ENCODE measurements around the gene UTF1.
"Not testable (repeated sequence)": the region's sequence is repeated elsewhere in the genome, so short reads cannot be mapped to it uniquely, and the experiment has no call there.

Gene UTF1

DNA sequence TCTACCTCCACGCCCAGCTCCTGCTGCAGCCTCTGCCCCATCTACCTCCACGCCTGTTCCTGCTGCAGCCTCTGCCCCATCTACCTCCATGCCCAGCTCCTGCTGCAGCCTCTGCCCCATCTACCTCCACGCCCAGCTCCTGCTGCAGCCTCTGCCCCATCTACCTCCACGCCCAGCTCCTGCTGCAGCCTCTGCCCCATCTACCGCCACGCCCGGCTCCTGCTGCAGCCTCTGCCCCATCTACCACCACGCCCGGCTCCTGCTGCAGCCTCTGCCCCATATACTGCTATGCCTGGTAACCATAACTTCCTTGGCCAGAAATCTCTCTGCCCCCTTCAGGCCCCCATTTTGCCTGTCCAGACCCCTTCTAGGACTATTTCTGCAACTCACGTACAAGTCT lies 35.0 kb downstream of the UTF1 start:
- not testable (repeated sequence) for DNase-seq (ENCODE audit: low read depth)

DNA sequence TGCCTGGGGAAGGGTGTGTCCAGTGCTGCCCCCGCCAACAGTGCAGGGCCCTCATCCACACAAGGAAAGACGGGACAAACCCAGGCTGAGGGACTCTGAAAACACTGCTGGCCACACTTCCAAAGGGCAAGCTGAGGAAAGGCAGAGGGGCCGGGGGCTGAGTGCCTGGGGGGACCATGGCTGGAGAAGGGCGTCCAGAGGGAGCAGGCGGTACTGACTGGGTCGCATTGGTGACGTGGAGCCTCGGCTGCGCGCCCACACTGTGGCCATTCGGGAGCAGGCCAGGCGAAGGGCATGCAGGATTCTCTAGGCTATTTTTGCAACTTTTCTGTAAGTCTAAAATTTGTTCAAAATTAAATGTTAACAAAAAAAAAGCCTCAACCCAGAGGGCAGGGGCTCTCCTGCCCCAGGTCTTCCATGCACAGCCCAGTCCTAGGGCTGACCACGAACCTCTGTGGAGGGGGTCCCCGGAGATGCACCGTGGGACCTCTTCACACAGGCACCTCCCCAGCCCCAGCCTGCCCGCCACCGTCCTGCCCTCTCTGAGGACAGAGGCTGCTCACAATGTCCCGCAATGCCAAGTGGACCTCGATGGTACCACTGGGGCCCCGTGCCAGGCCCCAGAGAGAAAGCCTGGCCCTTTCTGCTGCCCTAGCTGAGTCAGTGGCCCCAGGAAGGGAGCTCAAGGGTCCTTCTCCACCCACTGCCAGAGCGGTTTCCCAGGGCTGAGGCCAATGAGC lies 36.2 kb downstream of the UTF1 start:
- no peak for DNase-seq (ENCODE audit: low read depth)

DNA sequence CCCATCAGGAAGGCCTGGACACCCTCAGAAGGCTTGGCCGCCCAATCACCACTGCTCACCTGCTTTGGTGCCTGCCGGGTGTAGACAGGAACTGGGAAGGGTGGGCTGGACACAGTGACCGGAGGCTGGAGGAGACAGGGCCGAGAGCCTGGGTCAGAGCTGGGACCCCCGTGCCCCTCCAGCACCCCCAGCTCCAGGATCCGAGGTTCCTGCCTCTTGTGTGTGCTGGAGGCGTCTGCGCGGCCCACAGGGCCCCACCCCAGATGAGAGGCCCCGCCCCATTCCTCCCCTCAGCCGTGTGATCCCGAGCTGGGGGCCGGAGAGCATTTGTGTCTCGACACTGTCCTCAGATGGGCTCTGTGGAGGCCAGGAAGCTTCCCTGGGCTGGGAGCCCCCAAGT lies 37.3 kb downstream of the UTF1 start:
- DNase-seq (ENCODE audit: low read depth) = no peak

DNA sequence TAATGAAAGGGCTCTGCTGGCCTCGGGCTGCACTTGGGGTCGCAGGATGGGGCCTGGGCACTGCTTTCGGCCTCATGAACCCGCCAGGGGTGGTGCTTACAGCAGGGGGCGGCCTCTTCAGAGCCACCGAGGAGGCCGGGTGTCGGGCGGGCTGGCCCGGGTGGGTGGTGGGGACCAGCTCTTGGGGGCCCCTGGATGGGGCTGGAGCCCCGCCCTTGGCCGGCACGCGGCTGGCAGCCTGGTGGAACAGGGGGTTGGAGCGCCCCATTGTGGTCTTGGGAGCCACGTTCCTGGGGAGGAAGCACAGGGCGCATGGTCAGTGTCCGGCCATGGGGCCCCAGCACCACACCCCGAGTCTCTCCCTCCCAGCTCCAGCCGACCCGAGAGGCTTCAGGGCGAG lies 37.8 kb downstream of the UTF1 start:
- no peak for DNase-seq (ENCODE audit: low read depth)

DNA sequence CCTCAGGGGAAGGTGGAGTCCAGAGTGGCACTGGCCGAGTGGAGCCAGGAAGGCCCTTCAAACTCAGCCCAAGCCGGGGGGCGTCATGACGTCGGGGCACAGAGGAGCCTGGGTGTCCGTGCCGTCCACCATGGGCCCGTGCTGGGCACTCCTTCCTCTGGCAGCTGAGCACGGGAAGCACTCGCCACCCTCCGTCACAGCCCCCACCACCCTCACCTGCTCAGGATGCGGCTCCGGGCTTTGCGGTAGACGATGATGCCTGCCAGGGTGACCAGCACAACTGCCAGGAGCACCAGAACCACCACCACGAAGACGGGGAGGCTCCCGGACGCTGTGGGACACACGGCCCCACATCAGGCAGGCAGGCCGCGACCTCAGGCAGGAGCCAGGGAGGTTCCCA lies 38.5 kb downstream of the UTF1 start:
- DNase-seq (ENCODE audit: low read depth) = no peak

DNA sequence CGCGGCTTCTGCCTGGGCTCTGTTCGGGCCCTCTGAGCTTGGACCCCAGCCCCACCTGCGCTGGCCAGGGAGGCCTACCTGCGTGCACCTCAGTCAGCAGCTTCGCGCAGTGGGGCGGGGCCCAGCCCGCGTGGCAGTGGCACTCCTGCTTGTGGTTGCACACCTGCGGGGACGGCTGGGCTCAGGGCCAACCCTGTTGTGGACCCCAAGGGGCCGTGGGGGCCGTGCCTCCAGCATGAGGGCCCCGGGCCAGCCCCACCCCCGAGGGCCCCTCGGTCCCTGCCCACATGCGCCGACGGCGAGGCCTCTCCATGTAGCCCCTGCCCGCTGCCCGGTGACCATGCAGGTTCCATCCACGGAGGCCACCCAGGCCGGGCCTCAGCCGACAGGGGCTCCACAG lies 39.4 kb downstream of the UTF1 start:
- DNase-seq (ENCODE audit: low read depth) = no peak

DNA sequence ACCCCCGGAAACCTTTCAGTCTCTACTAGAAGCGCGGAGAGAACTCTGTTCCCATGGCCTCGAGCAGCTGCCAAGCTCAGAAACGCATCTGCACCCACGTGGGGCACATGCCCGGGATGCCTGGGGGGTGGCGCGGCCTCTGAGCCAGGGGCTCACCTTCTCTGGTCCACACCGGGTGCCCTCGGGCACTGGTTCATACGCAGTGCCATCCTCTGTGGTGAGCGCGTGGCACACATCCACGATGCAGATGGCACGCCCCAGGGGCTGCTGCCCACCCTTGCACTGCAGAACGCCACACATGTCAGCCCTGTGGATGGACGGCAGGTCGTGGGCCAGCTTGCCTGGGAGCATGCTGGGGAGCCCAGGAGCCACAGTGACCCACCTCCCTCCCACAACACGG lies 40.2 kb downstream of the UTF1 start:
- DNase-seq (ENCODE audit: low read depth) = no peak

DNA sequence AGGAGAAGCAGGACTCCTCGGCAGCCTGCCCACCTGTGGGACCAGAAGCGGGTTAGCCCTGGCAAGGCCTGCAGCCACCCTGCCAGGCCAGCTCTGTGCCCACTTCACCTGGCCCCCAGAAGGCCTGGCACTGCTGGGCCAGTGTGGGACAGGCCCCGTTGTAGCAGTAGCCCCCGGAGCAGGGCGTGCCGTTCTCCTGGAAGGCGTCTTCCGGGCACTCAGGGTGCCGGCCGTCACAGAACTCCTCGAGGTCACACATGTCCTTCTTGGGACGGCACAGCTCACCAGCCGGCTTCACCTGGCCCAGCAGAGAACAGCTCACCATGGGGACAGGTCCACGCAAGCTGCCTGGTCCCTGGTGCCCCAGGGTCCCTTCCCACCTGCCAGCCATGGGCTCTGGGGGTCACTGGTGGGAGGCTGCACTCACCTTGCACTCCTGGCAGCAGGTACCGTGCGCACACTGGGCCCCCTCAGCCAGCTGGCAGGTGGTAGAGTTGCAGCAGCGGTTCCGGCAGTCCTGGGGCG lies 40.8 kb downstream of the UTF1 start:
- no peak for DNase-seq (ENCODE audit: low read depth)

DNA sequence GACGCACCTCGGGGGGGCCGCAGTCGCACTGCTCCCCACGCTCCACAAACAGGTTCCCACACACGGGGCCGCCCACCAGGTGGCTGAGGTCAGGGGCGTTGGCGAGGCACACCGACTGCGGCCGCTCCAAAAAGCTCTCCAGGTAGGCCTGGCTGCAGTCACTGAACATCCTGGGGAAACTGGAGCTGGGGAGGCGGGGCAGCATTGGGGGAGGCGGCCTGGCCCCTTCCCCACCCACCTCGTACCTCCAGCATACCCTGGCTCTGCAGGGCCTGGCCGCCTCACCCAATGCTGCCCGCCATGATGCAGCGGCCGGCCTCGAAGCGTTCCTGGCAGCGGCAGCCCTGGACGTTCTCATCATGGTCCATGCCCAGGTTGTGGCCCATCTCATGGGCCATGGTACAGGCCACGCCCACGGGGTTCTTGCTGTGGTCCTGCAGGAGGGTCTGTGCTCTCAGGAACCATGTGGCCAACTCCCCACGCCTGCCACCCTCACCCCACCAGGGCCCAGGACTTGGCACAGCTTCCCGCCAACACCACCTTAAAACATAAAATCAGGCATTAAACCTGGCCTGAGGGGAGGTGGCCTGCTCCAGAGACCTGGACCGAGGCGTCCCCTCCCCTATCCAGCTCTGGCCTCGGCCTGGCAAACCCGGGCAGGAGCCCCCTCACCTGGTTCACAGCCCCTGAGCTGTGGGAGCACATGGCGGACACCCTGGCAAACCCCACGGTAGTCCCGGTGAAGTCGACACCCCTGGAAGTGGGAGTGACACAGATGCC lies 41.7 kb downstream of the UTF1 start:
- no peak for DNase-seq (ENCODE audit: low read depth)

DNA sequence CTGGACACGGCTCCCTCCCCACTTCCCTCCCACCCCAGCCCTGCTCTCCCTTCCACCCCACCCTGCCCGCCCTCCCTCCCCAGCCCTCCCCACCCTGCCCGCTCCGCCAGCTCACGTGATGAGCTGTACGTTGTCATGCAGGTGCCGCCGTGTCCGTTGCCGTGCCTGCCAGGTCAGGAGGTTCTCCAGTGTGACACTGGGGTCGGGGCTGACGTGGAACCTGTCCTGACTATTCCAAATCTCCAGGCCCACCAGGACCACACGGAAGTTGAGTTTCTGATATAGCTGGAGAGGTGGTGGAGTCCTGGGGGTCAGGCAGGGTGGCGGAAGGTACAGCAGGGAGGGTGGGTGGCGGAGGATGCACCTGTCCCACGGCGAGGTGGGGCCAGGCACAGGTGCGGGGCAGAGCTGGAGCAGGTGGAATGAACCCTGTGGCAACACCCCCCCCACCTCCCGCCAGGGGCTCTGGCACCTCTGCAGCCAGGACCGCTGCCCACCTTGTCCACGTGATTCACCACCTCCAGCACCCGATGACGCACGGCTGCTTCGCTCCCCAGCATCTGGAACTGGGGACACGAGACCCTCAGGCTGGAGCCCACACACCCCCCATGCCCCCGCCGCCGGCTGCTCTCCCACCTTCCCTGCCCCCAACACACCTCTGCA lies 42.4 kb downstream of the UTF1 start:
- no peak for DNase-seq (ENCODE audit: low read depth)

DNA sequence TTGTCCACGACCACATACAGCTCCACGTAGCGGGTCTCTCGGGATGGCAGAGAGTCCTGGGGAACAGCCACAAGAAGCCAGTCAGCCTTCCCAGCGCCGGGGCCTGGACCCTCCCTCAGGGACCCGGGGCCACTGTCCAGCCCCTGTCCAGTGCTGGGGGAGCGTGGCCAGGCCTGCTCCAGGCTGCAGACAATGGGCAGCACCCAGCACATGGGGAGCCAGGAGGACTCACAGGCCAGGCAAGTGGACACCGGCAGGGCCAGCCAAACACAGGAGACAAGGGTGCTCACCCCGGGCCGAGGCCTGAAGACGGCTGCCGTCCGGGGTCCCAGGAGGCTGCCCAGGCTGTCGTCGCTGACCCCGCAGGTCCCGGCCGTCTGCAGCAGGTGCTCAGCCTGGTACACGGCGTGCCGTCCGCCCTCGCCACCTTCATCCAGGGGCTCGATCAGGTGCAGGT lies 43.0 kb downstream of the UTF1 start:
- DNase-seq (ENCODE audit: low read depth) = no peak

DNA sequence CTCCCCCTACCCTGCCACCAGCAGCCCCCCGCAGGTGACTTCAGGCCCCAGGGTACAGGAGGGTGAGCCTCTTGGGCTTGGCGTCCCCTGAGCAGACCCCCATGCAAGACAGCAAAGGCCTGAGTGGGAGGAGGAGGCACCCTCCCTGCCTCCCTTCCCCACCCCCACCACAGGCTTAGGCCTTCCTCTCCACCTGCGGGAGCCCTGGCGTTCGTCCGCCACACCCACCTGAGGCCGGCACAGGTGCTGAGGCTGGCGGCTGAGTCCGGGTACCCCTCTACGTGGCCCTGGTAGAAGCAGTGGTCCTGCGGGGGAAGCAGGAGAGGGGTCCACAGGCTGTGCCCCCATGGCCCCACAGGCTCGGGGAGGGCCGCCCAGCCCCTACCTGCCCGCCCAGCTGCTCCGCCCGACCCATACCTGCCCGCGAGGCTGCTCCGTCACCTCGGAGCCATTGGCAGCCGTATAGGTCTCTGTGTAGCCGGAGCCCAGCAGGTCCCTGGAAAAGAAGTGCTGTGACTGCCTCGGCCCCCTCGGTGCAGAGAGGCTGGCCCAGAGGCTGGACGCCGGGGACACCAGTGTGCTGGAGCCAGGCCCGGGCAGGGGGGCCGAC lies 43.6 kb downstream of the UTF1 start:
- DNase-seq (ENCODE audit: low read depth) = no peak

DNA sequence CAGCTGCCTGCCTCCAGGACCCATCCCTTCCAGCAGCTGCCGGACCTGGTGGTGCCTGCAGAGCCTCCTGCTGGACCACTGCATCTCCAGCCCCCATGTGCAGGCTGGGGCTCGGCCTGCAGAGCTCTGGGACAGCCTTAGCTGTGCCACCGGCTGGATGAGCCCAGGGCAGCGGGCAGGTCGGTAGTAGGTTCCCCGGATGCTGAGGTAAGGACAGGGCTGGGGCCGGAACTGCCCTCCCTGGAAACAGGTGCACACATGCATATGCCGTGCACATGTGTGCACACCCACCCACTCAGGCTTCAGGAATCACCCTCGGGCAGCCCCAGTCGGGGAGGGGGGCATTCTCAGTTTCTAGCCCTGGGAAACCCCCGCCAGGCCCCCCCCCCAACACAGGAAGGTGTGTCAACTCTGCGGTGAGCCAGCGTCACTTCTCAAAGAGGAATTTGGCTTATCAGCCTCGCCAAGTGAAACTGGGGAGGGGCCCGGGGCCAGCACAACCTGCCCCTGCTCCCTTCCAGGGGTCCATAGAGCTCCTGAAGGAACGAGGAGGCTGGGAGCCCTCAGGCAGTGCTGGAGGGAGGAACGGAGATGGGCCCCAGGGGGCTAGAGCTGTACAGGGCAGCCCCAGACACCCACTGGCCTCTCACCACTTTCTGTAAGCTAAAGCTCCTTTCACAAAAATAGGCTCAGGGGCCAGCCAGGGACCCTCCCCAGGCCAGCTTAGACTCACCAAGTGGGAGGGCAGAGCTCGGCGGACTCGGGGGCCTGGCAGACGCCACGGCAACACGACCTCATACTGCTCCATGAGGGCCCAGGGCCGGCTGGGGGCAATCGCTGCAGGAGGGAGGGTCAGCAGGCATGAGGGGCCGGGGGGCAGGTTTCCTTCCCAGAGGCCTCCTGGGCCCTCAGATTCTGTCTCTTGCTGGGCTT lies 45.0 kb downstream of the UTF1 start:
- DNase-seq (ENCODE audit: low read depth) = no peak

DNA sequence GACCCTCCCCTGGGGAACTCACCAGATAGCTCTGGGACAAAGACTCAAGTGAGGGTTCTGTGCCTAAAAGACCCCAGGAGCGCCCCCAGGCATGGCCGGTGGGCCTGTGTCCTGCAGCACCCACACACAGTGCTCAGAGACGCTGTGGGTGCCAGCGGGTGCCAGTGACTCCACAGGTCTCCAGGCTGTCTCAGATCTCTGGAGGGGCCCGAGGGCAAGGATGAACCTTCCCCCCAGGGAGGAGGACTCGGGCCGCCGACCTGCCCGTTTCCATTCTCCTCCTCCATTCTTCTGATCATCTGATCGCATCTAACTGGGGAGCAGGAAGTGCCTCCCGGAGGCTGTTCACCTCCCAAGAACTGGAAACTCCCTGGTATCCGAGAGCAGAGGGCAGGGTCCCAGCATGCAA lies 45.7 kb downstream of the UTF1 start:
- DNase-seq (ENCODE audit: low read depth) = no peak

DNA sequence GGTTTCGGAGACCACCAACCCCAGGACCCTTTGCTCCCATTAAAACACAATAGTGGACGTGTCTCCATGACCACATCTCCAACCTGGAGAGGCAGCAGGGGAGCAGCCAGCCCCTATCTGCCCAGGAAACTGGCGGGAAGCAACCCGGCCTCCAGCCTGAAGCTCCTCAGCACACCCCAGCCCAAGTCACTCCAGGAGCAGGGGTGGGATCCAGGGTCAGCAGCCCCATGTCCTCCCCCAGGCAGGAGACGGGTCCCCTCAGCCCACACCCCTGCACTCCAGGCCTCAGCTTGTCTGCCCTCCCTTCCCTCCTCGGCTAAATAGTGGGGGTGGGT lies 46.0 kb downstream of the UTF1 start:
- DNase-seq (ENCODE audit: low read depth) = no peak

DNA sequence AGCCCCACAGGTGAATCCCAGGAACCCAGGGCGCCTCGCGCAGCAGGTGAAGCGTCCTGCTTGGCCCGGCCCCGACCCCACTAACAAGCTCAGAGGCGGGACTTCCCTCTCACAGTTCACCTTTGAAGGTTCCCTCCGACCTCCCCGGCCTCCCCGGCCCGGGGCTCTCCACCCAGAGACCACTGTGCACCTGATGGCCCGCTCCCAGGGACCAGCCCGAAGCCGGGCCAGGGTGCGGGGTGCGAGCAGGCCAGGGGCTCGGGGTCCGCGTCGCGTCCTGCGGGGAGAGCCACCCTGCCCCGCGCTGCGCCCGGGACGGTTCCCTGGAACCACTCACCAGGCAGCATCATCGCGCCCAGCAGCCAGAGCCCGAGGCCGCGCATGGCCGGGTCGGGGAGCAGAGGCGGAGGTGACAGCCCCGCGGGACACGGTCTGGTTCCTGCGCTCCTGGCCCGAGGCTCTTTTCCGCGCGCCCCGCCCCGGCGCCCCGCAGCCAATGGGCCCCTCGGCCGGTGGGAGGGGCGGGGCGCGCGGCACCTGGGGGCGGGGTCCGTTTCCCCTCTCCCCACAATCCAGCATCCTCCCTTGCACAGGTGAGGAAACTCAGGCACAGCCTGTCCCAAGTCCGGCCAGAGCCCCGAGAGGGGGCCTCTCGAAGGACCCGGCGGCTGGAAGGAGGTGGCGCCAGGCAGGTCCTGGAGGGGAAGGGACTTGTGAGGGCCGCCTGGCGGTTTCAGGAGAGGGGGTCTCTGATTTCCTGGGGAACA lies 46.6 kb downstream of the UTF1 start, which contains the start of gene ADAM8:
Gene ADAM8, minus strand, starts transcription at position 434 of the 767 bp plus-strand sequence. Its CDS starts 51 bp downstream, at position 383.
- DNase-seq (ENCODE audit: low read depth) = no peak

DNA sequence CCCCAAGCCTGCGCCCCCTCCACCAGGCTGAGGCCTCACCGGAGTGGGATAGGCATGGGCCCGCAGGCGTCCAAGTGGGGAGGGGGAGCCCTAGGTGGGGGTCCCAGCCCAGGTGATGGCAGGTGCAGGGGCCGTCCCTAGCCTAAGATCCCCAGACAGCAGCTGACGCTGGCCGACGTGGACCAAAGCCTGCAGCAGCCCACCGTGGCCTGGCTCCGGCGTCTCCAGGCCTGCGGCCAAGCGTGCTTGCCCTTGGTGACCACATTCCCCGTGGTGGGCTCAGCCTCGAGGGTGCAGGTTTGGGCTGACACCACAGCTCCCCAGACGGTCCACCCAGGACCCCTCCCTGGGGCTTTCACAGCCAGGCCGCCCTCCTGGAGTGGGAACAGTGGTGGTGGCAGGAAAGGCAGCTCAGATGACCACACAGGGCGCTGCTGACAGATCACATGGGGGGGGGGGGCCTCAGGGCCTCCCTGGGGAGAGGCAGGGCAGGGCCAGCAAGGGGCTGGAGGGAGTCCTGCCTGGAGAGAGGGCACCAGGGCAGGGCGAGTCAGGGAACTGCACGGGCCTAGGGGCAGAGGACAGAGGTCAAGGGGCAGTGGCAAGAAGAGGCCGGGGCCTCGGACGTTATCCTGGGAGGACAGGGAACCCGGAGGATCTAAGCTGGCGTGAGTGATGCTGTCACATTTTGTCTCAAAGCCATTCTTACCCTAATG lies 47.4 kb downstream of the UTF1 start:
- DNase-seq (ENCODE audit: low read depth) = no peak

DNA sequence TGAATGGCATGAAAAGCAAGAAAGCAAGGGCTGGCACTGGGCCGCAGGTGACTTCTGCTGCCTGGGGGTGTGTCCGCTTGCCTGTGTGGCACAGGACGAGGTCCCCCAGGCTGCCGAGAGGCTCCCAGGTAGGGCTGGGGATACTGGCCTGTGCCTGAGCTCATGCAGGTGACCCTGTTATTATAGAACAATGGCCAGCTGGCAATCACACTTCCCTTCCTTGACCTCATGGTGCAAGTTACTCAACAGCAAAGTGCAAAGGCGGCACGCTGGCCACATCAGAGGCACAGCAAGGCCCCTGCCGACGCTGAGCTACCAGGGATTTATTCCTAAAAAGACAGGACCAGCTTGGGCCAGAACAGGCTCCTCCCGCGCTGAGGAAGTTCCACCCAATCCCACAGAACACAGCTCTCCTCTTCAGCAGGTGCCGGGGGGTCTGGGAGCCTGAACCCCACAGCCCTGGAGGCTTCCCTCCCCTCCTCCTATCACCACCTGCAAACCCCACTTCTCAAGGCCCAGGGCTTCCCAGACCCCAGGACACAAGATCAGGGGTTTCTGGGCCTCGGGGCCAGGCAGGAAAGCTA lies 48.1 kb downstream of the UTF1 start:
- no peak for DNase-seq (ENCODE audit: low read depth)

DNA sequence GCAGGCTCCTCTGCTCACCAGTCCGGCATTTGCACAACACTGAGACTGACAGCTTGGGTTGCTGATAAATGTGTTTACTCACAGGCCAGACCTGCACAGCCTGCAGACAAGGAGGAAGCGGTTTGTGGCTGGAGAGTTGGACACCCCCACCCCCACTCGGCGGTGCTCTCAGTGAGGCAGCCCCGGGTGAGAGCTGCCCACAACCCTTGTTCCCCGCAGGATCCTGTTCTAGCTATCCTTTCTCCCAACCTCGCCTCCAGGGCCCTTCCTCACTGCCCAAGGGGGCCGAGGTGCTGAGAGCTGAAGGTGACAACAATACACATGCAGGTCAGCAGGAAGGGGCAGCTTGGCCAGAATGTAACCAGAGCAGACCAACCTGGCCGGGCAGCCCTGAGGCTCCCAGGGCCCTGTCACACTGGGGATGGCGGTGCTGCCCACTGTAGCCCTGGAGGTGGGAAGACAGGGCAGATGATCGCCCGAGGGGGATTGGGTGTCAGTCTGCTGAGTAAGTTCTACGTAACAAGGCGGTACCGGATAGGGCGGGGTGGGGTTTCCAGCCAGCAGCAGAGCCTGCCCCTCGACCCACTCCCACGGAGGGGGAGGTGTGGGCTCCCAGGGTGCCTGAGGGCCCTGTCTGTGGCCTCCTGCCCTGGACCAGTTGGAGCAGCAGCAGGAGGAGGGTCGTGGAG lies 48.7 kb downstream of the UTF1 start:
- no peak for DNase-seq (ENCODE audit: low read depth)

Data from stimulated activated CD8-positive, alpha-beta memory T cell treated with anti-CD3 and anti-CD28 coated beads, Interleukin-15, amount 100 ng/mL, for 24 hours (primary cell).